ENCODE results near the gene ADGRD1. TPM values are rescaled to one million over a fixed set of nuclear protein-coding genes. Genes with fewer than 3 reads are reported as not detected.

Gene ADGRD1
- total RNA-seq, 1 donor from 2014 or later = 4.0 TPM

DNA sequence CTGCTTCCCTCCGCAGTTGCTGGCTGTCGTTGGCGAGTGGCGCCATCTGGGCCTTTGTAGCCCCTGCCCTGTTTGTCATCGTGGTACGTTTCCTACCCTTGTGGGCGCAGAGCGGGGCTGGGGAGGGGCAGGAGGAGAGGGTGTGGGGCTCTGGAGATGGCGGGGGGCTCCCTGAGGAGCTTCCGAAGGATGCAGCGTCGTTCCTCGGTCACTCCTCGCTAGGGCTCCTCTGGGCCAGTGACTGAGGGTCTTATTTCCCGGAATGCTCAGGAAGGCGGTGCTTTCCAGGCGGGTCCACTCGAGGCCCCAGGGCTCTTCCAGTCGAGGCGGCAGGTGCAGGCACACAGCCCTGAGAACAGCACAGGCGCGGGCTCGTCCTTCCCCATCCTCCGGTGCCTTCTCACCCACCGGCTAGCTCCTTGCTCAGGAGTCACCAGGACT is 167.1 kb downstream of the ADGRD1 start:
- no peaks in the 10 kb centered on the region for H3K9me3 Mint-ChIP-seq (ENCODE audit: low read depth)
- no peak overlapping the region for H3K27ac Mint-ChIP-seq
- no peaks in the 10 kb centered on the region for H3K4me1 Mint-ChIP-seq (ENCODE audit: low read depth)
- DNase-seq (ENCODE audit: low spot score, unreplicated experiment) = no peak
- TF ChIP-seq, protein P1, sequence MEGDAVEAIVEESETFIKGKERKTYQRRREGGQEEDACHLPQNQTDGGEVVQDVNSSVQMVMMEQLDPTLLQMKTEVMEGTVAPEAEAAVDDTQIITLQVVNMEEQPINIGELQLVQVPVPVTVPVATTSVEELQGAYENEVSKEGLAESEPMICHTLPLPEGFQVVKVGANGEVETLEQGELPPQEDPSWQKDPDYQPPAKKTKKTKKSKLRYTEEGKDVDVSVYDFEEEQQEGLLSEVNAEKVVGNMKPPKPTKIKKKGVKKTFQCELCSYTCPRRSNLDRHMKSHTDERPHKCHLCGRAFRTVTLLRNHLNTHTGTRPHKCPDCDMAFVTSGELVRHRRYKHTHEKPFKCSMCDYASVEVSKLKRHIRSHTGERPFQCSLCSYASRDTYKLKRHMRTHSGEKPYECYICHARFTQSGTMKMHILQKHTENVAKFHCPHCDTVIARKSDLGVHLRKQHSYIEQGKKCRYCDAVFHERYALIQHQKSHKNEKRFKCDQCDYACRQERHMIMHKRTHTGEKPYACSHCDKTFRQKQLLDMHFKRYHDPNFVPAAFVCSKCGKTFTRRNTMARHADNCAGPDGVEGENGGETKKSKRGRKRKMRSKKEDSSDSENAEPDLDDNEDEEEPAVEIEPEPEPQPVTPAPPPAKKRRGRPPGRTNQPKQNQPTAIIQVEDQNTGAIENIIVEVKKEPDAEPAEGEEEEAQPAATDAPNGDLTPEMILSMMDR (IDR thresholded peaks at IDR 0.05; ENCODE audit: unreplicated experiment) = no peak
- peaks cover 19% of the 10 kb centered on the region for H3K27me3 Mint-ChIP-seq
- H3K36me3 Mint-ChIP-seq (ENCODE audit: insufficient read depth) = no peaks in the 10 kb centered on the region
- H3K4me3 Mint-ChIP-seq (ENCODE audit: low read depth) = no peak overlapping the region

GRCh38 chr12:131121705-131122405 is 168.1 kb downstream of the ADGRD1 start:
- Mint-ChIP-seq H3K9me3 (ENCODE audit: low read depth) (no peaks in the 10 kb centered on the region), H3K27me3 (peaks cover 16% of the 10 kb centered on the region), H3K36me3 (ENCODE audit: insufficient read depth) (no peaks in the 10 kb centered on the region), H3K4me3 (ENCODE audit: low read depth) (no peak overlapping the region), H3K4me1 (ENCODE audit: low read depth) (no peaks in the 10 kb centered on the region), H3K27ac (no peak overlapping the region)
- no peak for DNase-seq (ENCODE audit: low spot score, unreplicated experiment)
- TF ChIP-seq, protein P1 (IDR thresholded peaks at IDR 0.05; ENCODE audit: unreplicated experiment) = no peak

DNA sequence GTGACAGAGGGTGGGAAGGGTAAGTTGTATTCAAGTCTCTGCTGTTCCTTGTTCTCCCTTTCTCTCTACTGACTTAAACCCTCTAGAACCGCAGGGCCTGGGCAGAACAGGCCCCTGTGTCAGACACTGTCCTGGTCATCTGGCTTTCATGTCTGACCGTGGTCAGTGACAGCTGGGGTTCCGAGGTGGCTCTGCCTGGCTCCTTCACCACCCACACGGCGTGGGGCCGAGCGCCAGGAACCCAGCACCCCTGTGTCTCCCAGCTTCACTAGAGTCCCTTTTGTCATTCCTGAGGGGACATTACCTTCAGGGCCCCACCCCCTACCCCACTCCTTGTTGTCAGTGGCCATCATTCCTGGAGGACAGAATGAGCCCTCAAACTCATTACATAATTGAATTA is 168.9 kb downstream of the ADGRD1 start:
- no peak for DNase-seq (ENCODE audit: low spot score, unreplicated experiment)
- Mint-ChIP-seq H3K36me3 (ENCODE audit: insufficient read depth) (no peaks in the 10 kb centered on the region), H3K4me3 (ENCODE audit: low read depth) (no peak overlapping the region), H3K9me3 (ENCODE audit: low read depth) (no peaks in the 10 kb centered on the region), H3K4me1 (ENCODE audit: low read depth) (no peaks in the 10 kb centered on the region), H3K27me3 (peaks cover 13% of the 10 kb centered on the region), H3K27ac (no peak overlapping the region)
- TF ChIP-seq, protein P1 (IDR thresholded peaks at IDR 0.05; ENCODE audit: unreplicated experiment) = no peak

- Mint-ChIP-seq H3K27me3 (peaks cover 7% of the 10 kb centered on the region), H3K4me3 (ENCODE audit: low read depth) (no peak overlapping the region), H3K4me1 (ENCODE audit: low read depth) (no peaks in the 10 kb centered on the region), H3K36me3 (ENCODE audit: insufficient read depth) (no peaks in the 10 kb centered on the region), H3K27ac (no peak overlapping the region), H3K9me3 (ENCODE audit: low read depth) (no peaks in the 10 kb centered on the region)
- TF ChIP-seq, protein P1 (IDR thresholded peaks at IDR 0.05; ENCODE audit: unreplicated experiment) = no peak
- no peak for DNase-seq (ENCODE audit: low spot score, unreplicated experiment)
Observed at GRCh38 chr12:131123817-131124216, 170.1 kb downstream of the ADGRD1 start.

DNA sequence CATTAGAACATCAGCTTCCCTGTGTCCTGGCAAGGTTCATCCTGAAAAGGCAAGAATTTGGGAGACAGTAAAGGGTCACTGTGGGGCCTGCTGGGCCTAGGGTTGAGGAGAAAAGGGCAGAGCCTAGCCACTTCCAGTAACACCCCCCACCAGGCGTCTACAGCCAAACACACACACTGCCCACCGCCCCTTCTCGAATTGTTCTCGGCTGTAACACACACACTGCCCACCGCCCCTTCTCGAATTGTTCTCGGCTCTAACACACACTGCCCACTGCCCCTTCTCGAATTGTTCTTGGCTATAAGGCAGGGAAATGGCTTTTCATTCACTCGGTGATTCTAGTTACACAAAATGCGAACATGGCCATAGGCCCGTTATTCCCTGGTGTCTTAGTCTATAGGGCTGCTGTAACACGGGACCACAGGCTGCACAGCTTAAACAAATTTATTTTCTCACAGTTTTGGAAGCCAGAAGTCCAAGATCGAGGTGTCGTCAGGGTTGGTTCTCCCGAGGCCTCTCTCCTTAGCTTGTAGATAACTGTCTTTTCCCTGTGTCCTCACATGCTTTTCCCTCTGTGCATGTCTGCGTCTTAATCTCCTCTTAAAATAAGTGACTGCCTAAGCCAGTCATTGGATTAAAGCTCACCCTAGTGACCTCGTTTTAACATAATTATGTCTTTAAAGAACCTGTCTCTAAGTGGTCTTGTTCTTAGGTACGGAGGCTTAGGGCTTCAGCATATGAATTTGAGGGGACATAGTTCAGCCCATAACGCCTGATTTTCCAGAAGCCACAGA is 171.0 kb downstream of the ADGRD1 start:
- H3K27ac Mint-ChIP-seq = no peak overlapping the region
- no peaks in the 10 kb centered on the region for H3K36me3 Mint-ChIP-seq (ENCODE audit: insufficient read depth)
- H3K4me3 Mint-ChIP-seq (ENCODE audit: low read depth) = no peak overlapping the region
- peaks cover 3% of the 10 kb centered on the region for H3K27me3 Mint-ChIP-seq
- DNase-seq (ENCODE audit: low spot score, unreplicated experiment) = no peak
- no peaks in the 10 kb centered on the region for H3K4me1 Mint-ChIP-seq (ENCODE audit: low read depth)
- TF ChIP-seq, protein P1 (IDR thresholded peaks at IDR 0.05; ENCODE audit: unreplicated experiment) = no peak
- no peaks in the 10 kb centered on the region for H3K9me3 Mint-ChIP-seq (ENCODE audit: low read depth)
